ENCODE results near the gene PSMG3.

The PSMG3 gene

DNA sequence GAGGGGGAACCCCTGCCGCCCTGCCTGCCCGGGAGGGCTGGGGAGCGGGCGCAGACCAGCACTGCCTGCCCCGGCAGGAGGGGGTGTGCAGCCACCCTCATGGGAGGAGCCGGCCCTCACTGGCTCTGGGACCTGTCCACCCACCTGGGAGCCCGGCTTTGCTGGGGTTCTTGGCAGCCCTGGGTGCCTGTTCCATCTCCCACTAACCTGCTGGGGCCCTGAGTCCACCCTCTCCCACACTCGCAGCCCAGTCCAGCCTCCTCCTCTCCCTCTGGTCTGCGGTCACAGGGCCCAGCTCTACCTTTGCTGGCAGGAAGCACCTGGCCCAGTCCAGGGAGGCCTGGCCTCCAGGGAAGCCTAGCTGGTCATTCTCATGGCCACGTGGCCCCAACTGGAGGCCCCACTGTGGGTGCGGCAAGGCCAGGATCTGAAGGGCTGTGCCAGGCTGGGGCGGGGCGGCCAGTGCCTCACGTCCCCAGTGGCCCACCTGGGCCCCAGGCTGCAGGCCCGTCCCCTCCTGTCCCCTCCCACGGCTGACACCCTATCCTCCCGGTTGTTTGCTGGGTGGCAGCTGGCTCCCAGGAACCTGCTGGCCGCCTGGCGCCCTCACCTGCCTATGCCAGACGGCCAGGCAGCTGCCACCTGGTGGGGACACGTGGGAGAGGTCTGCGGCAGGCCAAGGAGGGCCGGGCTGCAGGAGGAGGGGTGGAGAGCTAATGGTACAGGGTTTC lies 13.9 kb downstream of the PSMG3 start, which contains the start of gene TMEM184A (continued):
- TF ChIP-seq ZFP41 (tag by site-specific recombination; IDR thresholded peaks at IDR 0.05; ENCODE audit: borderline replicate concordance): no peak
- no peak for TF ChIP-seq ZNF146 (tag by site-specific recombination; IDR thresholded peaks at IDR 0.05)
- no peak for TF ChIP-seq ZBTB1 (tag by site-specific recombination; IDR thresholded peaks at IDR 0.05)

DNA sequence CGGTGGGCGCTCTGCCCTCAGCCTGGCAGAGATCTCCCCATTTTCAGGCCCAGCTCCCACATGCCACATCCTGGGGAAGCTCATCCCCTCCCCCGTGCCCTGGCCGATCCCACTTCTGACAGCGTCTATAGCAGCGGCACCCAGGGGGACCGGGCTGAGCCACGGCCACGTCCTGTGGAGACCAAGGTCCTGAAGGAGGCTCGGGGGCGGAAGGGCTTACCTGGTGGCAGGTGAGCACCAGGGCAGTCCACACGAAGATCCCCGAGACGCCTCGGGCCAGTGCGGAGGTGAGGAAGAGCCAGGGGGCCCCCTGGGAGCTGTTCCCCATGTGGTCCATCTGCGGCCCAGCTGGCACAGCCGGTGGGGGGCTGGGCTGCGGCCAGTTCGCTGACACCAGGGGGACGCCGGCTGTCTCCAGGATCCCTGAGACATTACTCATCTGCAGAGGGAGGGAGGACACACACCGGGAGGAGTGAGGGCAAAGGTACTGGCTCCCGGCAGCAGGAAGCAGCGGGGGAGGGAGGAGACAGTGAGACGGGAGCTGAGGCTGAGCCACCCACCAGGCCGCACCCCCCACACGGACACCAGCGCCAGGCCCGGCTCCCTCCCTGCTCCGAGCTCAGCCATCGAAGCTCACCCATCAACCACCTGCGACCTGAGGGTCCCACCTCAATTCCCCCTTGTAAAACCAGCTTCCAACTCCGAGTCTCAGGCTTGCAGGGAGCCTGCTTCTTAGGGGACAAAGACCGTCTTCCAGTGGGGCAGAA lies 14.6 kb downstream of the PSMG3 start:
- Histone ChIP-seq H3K4me3 (ENCODE audit: low read depth, low read length) (no peak overlapping the region), H3K27ac (ENCODE audit: extremely low read depth, low read depth, low read length) (no peak overlapping the region; the same call in 1 of the 2 replicates), H3K9me3 (ENCODE audit: control insufficient read depth, insufficient read depth, low read depth, low read length) (no peaks in the 10 kb centered on the region), H3K4me1 (ENCODE audit: control insufficient read depth, insufficient read depth, low read length) (peaks cover 3% of the 10 kb centered on the region; the same call in 1 of the 2 replicates), H3K36me3 (ENCODE audit: control insufficient read depth in 2 of 2, insufficient read depth in 1 of 2, low read length in 2 of 2) (no peaks in the 10 kb centered on the region)
- ChIA-PET CTCF (interaction anchor here (0.5 to 2.4 kb wide), 10 partner anchors 10 to 1107 kb away, joined by 3 to 23 read pairs (median 5); no protein-coding TSS in a partner anchor), POLR2A (interaction anchor here (0.7 to 2.7 kb wide), 9 partner anchors 10 to 57 kb away, joined by 3 to 40 read pairs (median 5); partner anchors contain the start of gene PSMG3)
- TF ChIP-seq ZNF114 (tag by site-specific recombination; IDR thresholded peaks at IDR 0.05): no peak
- TF ChIP-seq ZNF560 (tag by site-specific recombination; IDR thresholded peaks at IDR 0.05; ENCODE audit: borderline replicate concordance): no peak
- TF ChIP-seq ZNF792 (tag by site-specific recombination; IDR thresholded peaks at IDR 0.05): no peak
- TF ChIP-seq, protein P1, sequence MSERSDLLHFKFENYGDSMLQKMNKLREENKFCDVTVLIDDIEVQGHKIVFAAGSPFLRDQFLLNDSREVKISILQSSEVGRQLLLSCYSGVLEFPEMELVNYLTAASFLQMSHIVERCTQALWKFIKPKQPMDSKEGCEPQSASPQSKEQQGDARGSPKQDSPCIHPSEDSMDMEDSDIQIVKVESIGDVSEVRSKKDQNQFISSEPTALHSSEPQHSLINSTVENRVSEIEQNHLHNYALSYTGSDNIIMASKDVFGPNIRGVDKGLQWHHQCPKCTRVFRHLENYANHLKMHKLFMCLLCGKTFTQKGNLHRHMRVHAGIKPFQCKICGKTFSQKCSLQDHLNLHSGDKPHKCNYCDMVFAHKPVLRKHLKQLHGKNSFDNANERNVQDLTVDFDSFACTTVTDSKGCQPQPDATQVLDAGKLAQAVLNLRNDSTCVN (tag by site-specific recombination; optimal IDR thresholded peaks at IDR 0.05): no peak
- TF ChIP-seq SCRT1 (tag by site-specific recombination; IDR thresholded peaks at IDR 0.05; ENCODE audit: borderline replicate concordance): no peak
- TF ChIP-seq, protein P2, sequence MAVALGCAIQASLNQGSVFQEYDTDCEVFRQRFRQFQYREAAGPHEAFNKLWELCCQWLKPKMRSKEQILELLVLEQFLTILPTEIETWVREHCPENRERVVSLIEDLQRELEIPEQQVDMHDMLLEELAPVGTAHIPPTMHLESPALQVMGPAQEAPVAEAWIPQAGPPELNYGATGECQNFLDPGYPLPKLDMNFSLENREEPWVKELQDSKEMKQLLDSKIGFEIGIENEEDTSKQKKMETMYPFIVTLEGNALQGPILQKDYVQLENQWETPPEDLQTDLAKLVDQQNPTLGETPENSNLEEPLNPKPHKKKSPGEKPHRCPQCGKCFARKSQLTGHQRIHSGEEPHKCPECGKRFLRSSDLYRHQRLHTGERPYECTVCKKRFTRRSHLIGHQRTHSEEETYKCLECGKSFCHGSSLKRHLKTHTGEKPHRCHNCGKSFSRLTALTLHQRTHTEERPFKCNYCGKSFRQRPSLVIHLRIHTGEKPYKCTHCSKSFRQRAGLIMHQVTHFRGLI (tag by site-specific recombination; IDR thresholded peaks at IDR 0.05): no peak
- TF ChIP-seq ZNF837 (tag by site-specific recombination; IDR thresholded peaks at IDR 0.05): no peak
- no peak for TF ChIP-seq ZNF394 (tag by site-specific recombination; IDR thresholded peaks at IDR 0.05; ENCODE audit: borderline replicate concordance)
- TF ChIP-seq ZNF23 (tag by site-specific recombination; IDR thresholded peaks at IDR 0.05; ENCODE audit: borderline replicate concordance): no peak
- TF ChIP-seq ZBTB20 (tag by site-specific recombination; IDR thresholded peaks at IDR 0.05): no peak
- TF ChIP-seq ZBTB17 (tag by site-specific recombination; IDR thresholded peaks at IDR 0.05): no peak
- no peak for TF ChIP-seq ZNF791 (tag by site-specific recombination; IDR thresholded peaks at IDR 0.05)
- TF ChIP-seq, protein P3, sequence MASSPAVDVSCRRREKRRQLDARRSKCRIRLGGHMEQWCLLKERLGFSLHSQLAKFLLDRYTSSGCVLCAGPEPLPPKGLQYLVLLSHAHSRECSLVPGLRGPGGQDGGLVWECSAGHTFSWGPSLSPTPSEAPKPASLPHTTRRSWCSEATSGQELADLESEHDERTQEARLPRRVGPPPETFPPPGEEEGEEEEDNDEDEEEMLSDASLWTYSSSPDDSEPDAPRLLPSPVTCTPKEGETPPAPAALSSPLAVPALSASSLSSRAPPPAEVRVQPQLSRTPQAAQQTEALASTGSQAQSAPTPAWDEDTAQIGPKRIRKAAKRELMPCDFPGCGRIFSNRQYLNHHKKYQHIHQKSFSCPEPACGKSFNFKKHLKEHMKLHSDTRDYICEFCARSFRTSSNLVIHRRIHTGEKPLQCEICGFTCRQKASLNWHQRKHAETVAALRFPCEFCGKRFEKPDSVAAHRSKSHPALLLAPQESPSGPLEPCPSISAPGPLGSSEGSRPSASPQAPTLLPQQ (tag by site-specific recombination; IDR thresholded peaks at IDR 0.05): no peak
- TF ChIP-seq SP7 (tag by site-specific recombination; IDR thresholded peaks at IDR 0.05): no peak
- TF ChIP-seq ZFHX2 (tag by site-specific recombination; conservative IDR thresholded peaks at IDR 0.05): peak; percentile 62
- TF ChIP-seq ZNF561 (tag by site-specific recombination; IDR thresholded peaks at IDR 0.05; ENCODE audit: borderline replicate concordance): no peak
- TF ChIP-seq ZNF350 (tag by site-specific recombination; IDR thresholded peaks at IDR 0.05): no peak
- peak; percentile 44 for TF ChIP-seq EGR2 (tag by site-specific recombination; IDR thresholded peaks at IDR 0.05; ENCODE audit: low read depth)
- TF ChIP-seq, protein P4, sequence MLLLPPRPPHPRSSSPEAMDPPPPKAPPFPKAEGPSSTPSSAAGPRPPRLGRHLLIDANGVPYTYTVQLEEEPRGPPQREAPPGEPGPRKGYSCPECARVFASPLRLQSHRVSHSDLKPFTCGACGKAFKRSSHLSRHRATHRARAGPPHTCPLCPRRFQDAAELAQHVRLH (tag by site-specific recombination; IDR thresholded peaks at IDR 0.05): no peak
- TF ChIP-seq, protein P5, sequence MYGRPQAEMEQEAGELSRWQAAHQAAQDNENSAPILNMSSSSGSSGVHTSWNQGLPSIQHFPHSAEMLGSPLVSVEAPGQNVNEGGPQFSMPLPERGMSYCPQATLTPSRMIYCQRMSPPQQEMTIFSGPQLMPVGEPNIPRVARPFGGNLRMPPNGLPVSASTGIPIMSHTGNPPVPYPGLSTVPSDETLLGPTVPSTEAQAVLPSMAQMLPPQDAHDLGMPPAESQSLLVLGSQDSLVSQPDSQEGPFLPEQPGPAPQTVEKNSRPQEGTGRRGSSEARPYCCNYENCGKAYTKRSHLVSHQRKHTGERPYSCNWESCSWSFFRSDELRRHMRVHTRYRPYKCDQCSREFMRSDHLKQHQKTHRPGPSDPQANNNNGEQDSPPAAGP (tag by site-specific recombination; IDR thresholded peaks at IDR 0.05): no peak
- TF ChIP-seq ZNF768 (tag by site-specific recombination; IDR thresholded peaks at IDR 0.05): no peak
- peak; percentile 68; the same call in 1 of the 2 replicates for TF ChIP-seq GLIS2 (tag by site-specific recombination; IDR thresholded peaks at IDR 0.05)
- TF ChIP-seq ZNF19 (tag by site-specific recombination; IDR thresholded peaks at IDR 0.05; ENCODE audit: low read depth): no peak
- TF ChIP-seq ZNF776 (tag by site-specific recombination; IDR thresholded peaks at IDR 0.05; ENCODE audit: borderline replicate concordance): no peak
- peak; percentile 86 for TF ChIP-seq GLIS1 (tag by site-specific recombination; IDR thresholded peaks at IDR 0.05)
- TF ChIP-seq ZNF155 (tag by site-specific recombination; IDR thresholded peaks at IDR 0.05): no peak
- no peak for TF ChIP-seq ZFP3 (tag by site-specific recombination; IDR thresholded peaks at IDR 0.05; ENCODE audit: low read depth)
- TF ChIP-seq ZNF423 (tag by site-specific recombination; IDR thresholded peaks at IDR 0.05): 0 out of 2 replicates have a peak, but pooled peaks have one; percentile 14

All from HEK293 (cell line).